ENCODE results near the gene ANP32E. TPM values are rescaled to one million over a fixed set of nuclear protein-coding genes. Genes with fewer than 3 reads are reported as not detected.
A peak's percentile ranks its signal among the peaks of the same experiment; 100 is the strongest.

The ANP32E gene
- total and polyA plus RNA-seq, 2 of the 13 experiments (the other 11 are each of a cell fraction or from before 2014, with no cell fraction given), result 10.3 to 53.0 TPM

DNA sequence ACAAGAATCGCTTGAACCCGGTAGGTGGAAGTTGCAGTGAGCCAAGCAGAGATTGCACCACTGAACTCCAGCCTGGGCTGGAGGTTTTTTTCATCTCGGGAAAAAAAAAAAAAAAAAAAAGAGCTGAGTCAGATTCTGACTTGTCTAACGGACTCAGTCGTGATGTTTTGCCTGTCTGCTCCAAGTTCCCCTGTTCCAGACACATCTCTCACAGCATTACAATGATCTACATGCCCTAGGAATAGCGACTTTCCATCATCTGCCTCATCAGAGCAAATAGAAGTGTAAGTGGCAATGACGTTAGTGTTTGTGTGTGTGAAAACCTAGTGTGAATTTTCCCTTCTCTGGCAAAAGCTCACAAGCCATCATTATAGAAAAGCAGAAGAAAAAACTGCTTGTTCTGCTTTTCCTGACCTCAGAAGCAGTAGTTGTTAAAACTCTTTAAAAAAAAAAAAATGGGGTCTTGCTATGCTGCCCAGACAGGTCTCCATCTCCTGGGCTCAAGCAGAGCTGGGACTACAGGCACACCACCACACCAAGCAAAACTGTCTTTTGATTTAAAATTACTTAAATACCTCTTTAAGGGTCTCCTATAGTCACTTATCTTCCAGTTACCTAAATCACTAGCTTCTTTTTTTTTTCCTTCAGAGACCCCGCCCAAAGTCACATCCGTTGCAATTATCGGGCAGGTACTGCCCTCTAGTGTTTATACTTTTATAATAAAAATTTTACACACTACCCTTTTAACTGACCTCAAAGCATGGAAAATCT is 48.9 kb downstream of the ANP32E start:
- H3K9me3 ChIP-seq (ENCODE audit: low read length), result no peaks in the 10 kb centered on the region
- peak overlapping the region; percentile 93 for H2AFZ ChIP-seq (ENCODE audit: low read length)
- H3K27ac ChIP-seq (ENCODE audit: extremely low read length, insufficient read depth, low read length), result no peak overlapping the region
- H3K4me3 ChIP-seq (replicated peaks in 1 of 3; ENCODE audit: insufficient read depth in 1 of 3, low read depth in 2 of 3, low read length in 3 of 3), result peak overlapping the region; percentile 35 to 55 (median 45)
- H3K27me3 ChIP-seq (ENCODE audit: control insufficient read depth in 1 of 2, insufficient read depth in 2 of 2, low read length in 2 of 2), result peaks cover 0 to 3% of the 10 kb centered on the region in 2 experiments; a peak in 2 of 5 replicates
- in situ Hi-C loops (cut with HindIII; ENCODE audit: extremely low pct_ligation_motif_present, low pct_unique_long_range_greater_than_20kb) (no loop called here), intact Hi-C loops (cut with micrococcal nuclease; ENCODE audit: unreplicated experiment) (loop anchor here (2.0 kb wide), 1 partner anchor 224 kb away; no protein-coding TSS in a partner anchor)
- no peaks in the 10 kb centered on the region for H3K79me2 ChIP-seq (ENCODE audit: insufficient read depth, low read length)
- no peaks in the 10 kb centered on the region for H3K36me3 ChIP-seq (replicated peaks in 1 of 2; ENCODE audit: control insufficient read depth in 1 of 2, insufficient read depth in 2 of 2, low read length in 2 of 2)
- no peak for FAIRE-seq
- no TSS peak for BruUV-seq (replicated peaks)
- peak; percentile 74 for ATAC-seq
- 0% methylated on average over 10 of the region's 10 CpGs for WGBS (ENCODE audit: low lambda C conversion rate)
- H4K20me1 ChIP-seq (ENCODE audit: insufficient read depth, low read length), result no peaks in the 10 kb centered on the region
- H3K4me1 ChIP-seq (ENCODE audit: insufficient read depth, low read length), result peaks cover 34% of the 10 kb centered on the region
- H3K4me2 ChIP-seq (ENCODE audit: low read depth, low read length), result peak overlapping the region; percentile 97
- CTCF ChIA-PET (ENCODE audit: low intra/inter-chr PET ratio, low total read pairs), result interaction anchor here (1.0 to 2.5 kb wide), 5 partner anchors 18 to 299 kb away, joined by 3 to 12 read pairs (median 4); a partner anchor contains a TSS
- POLR2A ChIA-PET, result interaction anchor here (0.6 to 2.1 kb wide), 4 partner anchors 21 to 1353 kb away, joined by 3 to 18 read pairs (median 4); partner anchors contain the start of gene TUFT1
- peak; percentile 46 for DNase-seq (ENCODE audit: low spot score)
- peak overlapping the region; percentile 41 for H3K9ac ChIP-seq (ENCODE audit: insufficient read depth, low read depth, low read length)
- TF ChIP-seq XRCC5 (optimal IDR thresholded peaks at IDR 0.05; ENCODE audit: low read length) (no peak), ZNF674 (CRISPR knock-in tag; IDR thresholded peaks at IDR 0.05; ENCODE audit: low read depth) (no peak), ZNF546 (CRISPR knock-in tag; conservative IDR thresholded peaks at IDR 0.05) (no peak), ZNF121 (CRISPR knock-in tag; IDR thresholded peaks at IDR 0.05) (peak; percentile 98), ZMYM3 (CRISPR knock-in tag; IDR thresholded peaks at IDR 0.05) (peak; percentile 59), ZNF362 (CRISPR knock-in tag; IDR thresholded peaks at IDR 0.05; ENCODE audit: borderline replicate concordance) (peak; percentile 74), ZFP36L1 (CRISPR knock-in tag; IDR thresholded peaks at IDR 0.05) (no peak), MAFF (IDR thresholded peaks at IDR 0.05; ENCODE audit: low read depth, low read length) (peak; percentile 78), HNF1B (CRISPR knock-in tag; IDR thresholded peaks at IDR 0.05) (no peak), SNRNP70 (IDR thresholded peaks at IDR 0.05; ENCODE audit: low read depth, low read length) (no peak), MAFK (conservative IDR thresholded peaks at IDR 0.05 in 1 of 2, IDR thresholded peaks at IDR 0.05 in 1 of 2; ENCODE audit: low read length in 2 of 2) (peak; percentile 80 to 89), ZHX1 (CRISPR knock-in tag; IDR thresholded peaks at IDR 0.05; ENCODE audit: low read depth) (no peak), MBD4 (IDR thresholded peaks at IDR 0.05; ENCODE audit: borderline replicate concordance, low read length) (no peak), ZNF496 (CRISPR knock-in tag; IDR thresholded peaks at IDR 0.05; ENCODE audit: insufficient replicate concordance) (no peak), ZNF446 (CRISPR knock-in tag; IDR thresholded peaks at IDR 0.05) (no peak)
- TF ChIP-seq, protein P1, sequence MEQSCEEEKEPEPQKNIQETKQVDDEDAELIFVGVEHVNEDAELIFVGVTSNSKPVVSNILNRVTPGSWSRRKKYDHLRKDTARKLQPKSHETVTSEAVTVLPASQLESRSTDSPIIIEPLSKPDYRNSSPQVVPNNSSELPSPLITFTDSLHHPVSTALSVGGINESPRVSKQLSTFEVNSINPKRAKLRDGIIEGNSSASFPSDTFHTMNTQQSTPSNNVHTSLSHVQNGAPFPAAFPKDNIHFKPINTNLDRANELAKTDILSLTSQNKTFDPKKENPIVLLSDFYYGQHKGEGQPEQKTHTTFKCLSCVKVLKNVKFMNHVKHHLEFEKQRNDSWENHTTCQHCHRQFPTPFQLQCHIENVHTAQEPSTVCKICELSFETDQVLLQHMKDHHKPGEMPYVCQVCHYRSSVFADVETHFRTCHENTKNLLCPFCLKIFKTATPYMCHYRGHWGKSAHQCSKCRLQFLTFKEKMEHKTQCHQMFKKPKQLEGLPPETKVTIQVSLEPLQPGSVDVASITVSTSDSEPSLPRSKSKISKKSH (CRISPR knock-in tag; IDR thresholded peaks at IDR 0.05; ENCODE audit: borderline replicate concordance), result no peak
